Activated T-helper 2 cell treated with anti-CD3 and anti-CD28 coated beads, Interferon-gamma antibody, Interleukin-2, Interleukin-4, amounts not matched to agents 10 μg/mL and 5 μg/mL and 100 μg/mL, durations not matched to agents 14 hours and 24 hours and 36 hours (primary cell): ENCODE data around the gene ABRACL. TPM values are rescaled to one million over a fixed set of nuclear protein-coding genes. Genes with fewer than 3 reads are reported as not detected.
"Not testable (repeated sequence)": the region's sequence is repeated elsewhere in the genome, so short reads cannot be mapped to it uniquely, and the experiment has no call there.

Experiments
- DNase-seq: peaks from one replicate; pipeline ENCODE4 v3.0.0; 2021; ENCODE audit warnings: low spot score
- H3K27ac Mint-ChIP-seq: one replicate; pipeline ENCODE4 v1.8.0; 2021; ENCODE audit warnings: mixed read lengths
- H3K27me3 Mint-ChIP-seq: one replicate; pipeline ENCODE4 v1.8.0; 2021; ENCODE audit warnings: low read depth, mixed read lengths
- H3K36me3 Mint-ChIP-seq: one replicate; pipeline ENCODE4 v1.8.0; 2021; ENCODE audit warnings: low read depth, mixed read lengths
- H3K4me1 Mint-ChIP-seq: one replicate; pipeline ENCODE4 v1.8.0; 2021; ENCODE audit warnings: low read depth, mixed read lengths
- H3K4me3 Mint-ChIP-seq: one replicate; pipeline ENCODE4 v1.8.0; 2021; ENCODE audit warnings: low read depth, mild to moderate bottlenecking, moderate library complexity, mixed read lengths
- H3K9me3 Mint-ChIP-seq: one replicate; pipeline ENCODE4 v1.8.0; 2021; ENCODE audit warnings: mixed read lengths
- intact Hi-C: fragments of 100-400 bp; cut with micrococcal nuclease; formaldehyde crosslinking; loops from one replicate; pipeline ENCODE4 v1.15.1; 2023
- total RNA-seq: library from RNA; stranded (reverse); gene quantifications from 2 replicates; pipeline ENCODE4 v1.2.3, GENCODE V29; 2022

Gene ABRACL
- total RNA-seq, 1 donor from 2014 or later = 161 TPM

DNA sequence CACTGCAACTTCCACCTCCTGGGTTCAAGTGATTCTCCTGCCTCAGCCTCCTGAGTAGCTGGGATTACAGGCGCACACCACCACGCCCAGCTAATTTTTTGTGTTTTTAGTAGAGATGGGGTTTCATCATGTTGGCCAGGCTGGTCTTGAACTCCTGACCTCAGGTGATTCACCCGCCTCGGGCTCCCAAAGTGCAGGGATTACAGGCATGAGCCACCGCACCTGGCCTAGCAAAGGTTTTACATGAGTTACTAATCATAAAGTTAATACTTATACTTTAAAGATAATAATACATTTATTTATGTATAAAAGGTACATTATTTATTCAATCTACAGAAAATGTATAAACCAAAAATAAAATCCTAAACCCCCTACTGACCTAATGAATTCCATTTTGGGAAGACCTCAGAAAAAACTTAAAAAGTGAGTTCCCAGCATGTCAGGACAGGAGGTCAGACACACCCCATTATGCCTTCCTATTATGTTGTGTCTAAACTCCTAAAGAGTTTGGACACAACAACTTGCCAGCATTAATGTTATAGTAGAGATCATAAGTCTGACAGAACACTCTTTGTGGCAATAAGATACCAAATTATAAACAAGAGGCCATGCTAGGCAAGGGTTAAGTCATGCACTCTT lies 21.7 kb downstream of the ABRACL start:
- H3K36me3 Mint-ChIP-seq, H3K27ac Mint-ChIP-seq, H3K9me3 Mint-ChIP-seq, H3K27me3 Mint-ChIP-seq, H3K4me1 Mint-ChIP-seq, DNase-seq, H3K4me3 Mint-ChIP-seq, intact Hi-C loops: not testable (repeated sequence)

DNA sequence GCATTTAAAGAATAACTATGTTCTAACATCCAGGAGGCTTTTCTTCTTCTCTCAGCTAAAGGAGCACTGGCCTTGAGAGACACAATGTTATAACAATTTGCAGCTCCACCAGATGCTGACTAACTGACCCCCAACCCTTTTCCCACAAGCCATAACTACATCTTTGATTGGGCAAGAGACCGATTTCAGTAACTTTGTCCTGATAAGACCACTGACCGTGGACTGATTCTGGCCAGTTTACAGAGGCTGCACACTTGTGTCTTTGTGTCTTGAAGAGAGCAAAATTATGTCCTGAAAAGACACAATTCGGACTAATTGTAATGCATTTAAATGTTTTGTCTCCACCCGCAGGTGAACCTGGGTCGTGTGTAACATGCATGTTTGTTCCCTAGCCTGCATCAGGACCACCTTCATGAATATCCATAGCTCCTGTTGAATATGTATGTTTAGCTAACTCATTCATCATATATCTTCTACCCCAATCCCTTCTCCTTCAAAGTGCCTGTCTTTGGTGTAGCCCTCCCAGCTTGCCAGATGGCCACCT lies 22.3 kb downstream of the ABRACL start:
- no peak for DNase-seq
- Mint-ChIP-seq H3K9me3 (no peaks in the 10 kb centered on the region), H3K4me3 (no peak overlapping the region), H3K27me3 (peaks cover 3% of the 10 kb centered on the region), H3K27ac (no peak overlapping the region), H3K4me1 (peaks cover 2% of the 10 kb centered on the region), H3K36me3 (no peaks in the 10 kb centered on the region)
- intact Hi-C loops = no loop called here

DNA sequence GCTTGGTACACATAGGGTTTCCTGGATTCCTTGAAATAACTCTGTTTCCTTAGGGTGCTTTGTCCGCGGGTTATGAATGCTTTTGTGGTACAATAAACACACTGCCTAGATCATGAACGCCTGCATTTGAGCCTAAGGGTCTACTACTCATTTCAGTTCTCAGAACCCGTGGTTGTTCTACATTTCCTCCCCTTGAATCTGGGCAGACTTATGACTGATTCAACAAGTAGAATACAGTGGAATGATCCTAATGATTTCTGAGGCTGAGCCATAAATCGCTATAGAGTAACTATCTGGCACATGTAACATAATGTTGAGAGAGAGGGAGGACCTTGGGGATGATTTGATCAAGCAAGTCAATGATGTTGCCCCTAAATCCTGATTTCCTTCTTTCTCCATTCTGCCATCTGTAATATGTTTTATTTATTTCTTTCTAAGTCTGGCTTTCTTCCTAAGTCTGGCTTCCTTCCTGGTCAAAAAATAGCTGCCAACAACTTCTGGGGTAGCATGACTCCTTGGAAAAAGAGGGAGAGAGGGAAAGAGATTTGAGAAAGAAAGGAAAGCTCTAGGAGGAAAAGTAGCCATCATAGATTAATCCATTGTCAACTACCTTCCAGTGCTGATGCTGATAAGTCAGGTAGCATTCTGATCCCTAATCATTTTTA lies 23.0 kb downstream of the ABRACL start:
- H3K27me3 Mint-ChIP-seq = peaks cover 3% of the 10 kb centered on the region
- H3K9me3 Mint-ChIP-seq = no peaks in the 10 kb centered on the region
- no peak for DNase-seq
- no peak overlapping the region for H3K27ac Mint-ChIP-seq
- intact Hi-C loops = no loop called here
- H3K4me1 Mint-ChIP-seq = peaks cover 2% of the 10 kb centered on the region
- H3K4me3 Mint-ChIP-seq = no peak overlapping the region
- no peaks in the 10 kb centered on the region for H3K36me3 Mint-ChIP-seq

DNA sequence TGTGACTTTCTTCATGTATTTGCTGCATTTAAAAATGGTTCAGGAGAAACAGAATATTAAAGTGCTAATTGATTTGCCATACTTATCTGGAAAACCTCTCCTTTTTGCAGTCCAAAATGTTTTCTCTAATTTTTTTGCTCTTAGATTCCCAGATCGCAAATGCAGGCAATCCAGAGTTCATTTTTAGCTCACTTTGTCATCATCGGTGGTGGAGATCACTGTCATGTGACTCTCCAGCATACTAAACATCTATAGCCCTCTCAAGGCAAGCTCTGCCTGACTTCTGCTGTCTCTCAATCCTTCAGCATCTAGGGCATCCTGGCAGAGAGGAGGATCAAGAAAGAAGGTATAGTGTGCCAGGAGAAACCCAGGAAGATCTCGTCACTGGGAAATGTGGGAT lies 24.8 kb downstream of the ABRACL start:
- no peak for DNase-seq
- peaks cover 2% of the 10 kb centered on the region for H3K4me1 Mint-ChIP-seq
- no peaks in the 10 kb centered on the region for H3K36me3 Mint-ChIP-seq
- no peak overlapping the region for H3K4me3 Mint-ChIP-seq
- H3K9me3 Mint-ChIP-seq = no peaks in the 10 kb centered on the region
- H3K27me3 Mint-ChIP-seq = peaks cover 3% of the 10 kb centered on the region
- H3K27ac Mint-ChIP-seq = no peak overlapping the region
- intact Hi-C loops = no loop called here

DNA sequence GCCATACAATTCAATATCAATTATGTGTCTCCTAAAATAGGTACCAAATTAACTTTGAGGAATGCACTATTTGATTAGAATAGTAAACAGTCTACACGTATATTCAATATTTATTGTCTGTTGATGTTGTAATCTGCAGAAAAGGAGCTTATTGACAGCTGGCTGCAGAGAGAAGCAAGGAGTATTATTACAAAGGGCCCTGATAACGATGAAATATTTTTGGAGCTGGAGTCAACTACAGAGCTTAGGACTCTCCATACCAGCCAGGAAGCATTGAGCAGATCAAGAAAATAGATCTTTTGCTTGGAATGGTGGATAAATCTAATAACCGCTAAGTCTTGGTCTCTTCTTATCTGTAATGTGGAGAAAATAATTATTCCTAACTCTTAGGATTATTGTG lies 25.5 kb downstream of the ABRACL start:
- H3K27ac Mint-ChIP-seq = no peak overlapping the region
- no peak for DNase-seq
- H3K36me3 Mint-ChIP-seq = no peaks in the 10 kb centered on the region
- H3K9me3 Mint-ChIP-seq = no peaks in the 10 kb centered on the region
- H3K27me3 Mint-ChIP-seq = peaks cover 3% of the 10 kb centered on the region
- H3K4me3 Mint-ChIP-seq = no peak overlapping the region
- H3K4me1 Mint-ChIP-seq = peaks cover 2% of the 10 kb centered on the region
- intact Hi-C loops = no loop called here

DNA sequence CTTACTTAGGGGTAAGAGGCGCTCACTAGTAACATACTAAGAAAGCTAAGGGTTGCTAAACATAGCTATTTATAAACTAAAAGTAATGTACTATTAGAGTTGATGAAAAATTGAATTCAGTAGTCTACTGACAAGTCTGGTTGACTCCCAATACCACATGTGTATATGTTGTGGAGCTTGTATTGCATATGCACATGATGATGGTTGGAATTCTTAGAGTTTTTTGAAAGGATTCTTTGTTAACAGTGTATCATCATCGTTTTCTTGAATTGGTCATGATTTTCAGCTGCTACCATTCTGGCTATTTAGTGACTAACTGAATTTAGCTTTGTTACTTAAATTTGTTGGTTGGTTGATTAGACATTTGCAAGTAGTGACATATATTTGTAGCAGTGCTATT lies 27.2 kb downstream of the ABRACL start:
- Mint-ChIP-seq H3K4me3 (no peak overlapping the region), H3K9me3 (no peaks in the 10 kb centered on the region)

DNA sequence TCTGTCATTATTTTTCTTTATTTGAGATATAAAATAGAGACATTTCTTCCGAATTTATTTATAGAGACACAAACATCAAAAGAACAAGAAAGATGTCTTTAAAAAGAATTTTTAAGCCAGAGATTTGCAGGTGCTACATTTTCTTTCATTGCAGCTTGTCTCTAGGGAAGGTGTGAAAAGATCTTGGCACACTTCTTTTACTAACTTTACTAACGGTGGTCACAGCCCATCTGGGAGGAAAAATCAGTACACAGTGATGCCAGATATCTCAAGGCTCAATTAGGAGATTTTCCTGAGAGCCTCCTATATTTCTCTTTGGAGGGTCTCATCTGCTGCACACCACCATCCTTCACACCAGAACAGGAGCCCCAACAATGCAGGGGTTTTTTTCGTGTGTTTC lies 29.5 kb downstream of the ABRACL start:
- Mint-ChIP-seq H3K9me3 (no peaks in the 10 kb centered on the region), H3K4me1 (peaks cover 4% of the 10 kb centered on the region), H3K4me3 (no peak overlapping the region), H3K27me3 (peaks cover 5% of the 10 kb centered on the region), H3K36me3 (no peaks in the 10 kb centered on the region), H3K27ac (no peak overlapping the region)
- intact Hi-C loops = no loop called here
- no peak for DNase-seq

More for the DNA sequence above, 27.2 kb downstream of the ABRACL start:
- H3K27me3 Mint-ChIP-seq = peaks cover under 1% of the 10 kb centered on the region
- DNase-seq = no peak
- H3K4me1 Mint-ChIP-seq = peaks cover 4% of the 10 kb centered on the region
- intact Hi-C loops = no loop called here
- H3K27ac Mint-ChIP-seq = no peak overlapping the region
- no peaks in the 10 kb centered on the region for H3K36me3 Mint-ChIP-seq

DNA sequence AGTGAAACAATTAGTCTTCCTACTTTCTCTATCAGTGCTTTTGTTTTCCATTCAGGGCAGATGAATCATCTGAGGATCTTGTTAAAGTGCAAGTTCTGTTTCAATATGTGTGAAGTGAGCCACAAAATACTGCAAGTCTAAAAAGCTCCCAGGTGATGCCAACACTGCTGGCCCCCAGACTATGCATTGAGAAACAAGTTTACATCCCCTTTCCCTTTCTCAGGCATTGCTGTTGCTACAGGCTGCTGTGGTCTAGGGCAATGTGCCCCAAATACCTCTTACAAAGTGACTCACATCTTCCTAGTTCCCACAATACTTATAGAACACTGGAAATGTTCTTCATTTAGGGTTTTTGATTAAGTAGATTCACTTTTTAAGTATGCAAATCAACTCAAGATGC lies 31.8 kb downstream of the ABRACL start:
- no peaks in the 10 kb centered on the region for H3K9me3 Mint-ChIP-seq
- intact Hi-C loops = no loop called here
- no peaks in the 10 kb centered on the region for H3K36me3 Mint-ChIP-seq
- DNase-seq = no peak
- H3K27me3 Mint-ChIP-seq = peaks cover 7% of the 10 kb centered on the region
- peaks cover 4% of the 10 kb centered on the region for H3K4me1 Mint-ChIP-seq
- no peak overlapping the region for H3K27ac Mint-ChIP-seq
- H3K4me3 Mint-ChIP-seq = no peak overlapping the region

DNA sequence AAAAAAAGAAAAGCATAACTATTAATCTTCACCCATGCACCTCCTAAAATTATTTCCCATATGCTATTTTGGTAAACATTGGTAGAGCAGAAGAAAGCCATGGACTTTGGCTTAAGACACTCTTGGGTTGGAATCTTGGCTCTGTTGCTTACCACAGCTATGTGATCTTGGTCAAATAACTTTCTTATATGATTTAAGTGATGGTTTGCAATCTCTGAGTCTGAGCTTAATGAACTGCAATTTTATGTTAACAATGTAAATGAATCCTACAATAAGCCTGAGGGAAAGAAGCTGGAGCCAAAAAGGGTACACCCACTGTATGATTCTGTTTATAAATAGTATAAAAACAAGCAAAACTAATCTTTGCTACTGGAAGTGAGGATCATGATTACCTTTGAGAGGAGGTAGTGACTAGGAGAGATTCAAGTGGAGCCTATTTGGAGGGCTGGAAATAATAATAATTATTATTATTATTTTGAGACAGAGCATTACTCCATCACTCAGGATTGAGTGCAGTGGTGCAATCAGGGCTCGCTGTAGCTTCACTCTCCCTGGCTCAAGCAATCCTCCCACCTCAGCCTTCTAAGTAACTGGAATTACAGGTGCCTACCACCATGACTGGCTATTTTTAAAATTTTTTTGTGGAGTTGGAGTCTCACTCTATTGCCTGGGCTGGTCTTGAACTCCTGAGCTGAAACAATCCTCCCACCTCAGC lies 34.5 kb downstream of the ABRACL start:
- H3K27me3 Mint-ChIP-seq = peaks cover 7% of the 10 kb centered on the region
- H3K36me3 Mint-ChIP-seq = no peaks in the 10 kb centered on the region
- no peaks in the 10 kb centered on the region for H3K9me3 Mint-ChIP-seq
- H3K27ac Mint-ChIP-seq = no peak overlapping the region
- intact Hi-C loops = no loop called here
- H3K4me1 Mint-ChIP-seq = peaks cover 4% of the 10 kb centered on the region
- no peak overlapping the region for H3K4me3 Mint-ChIP-seq
- DNase-seq = no peak

DNA sequence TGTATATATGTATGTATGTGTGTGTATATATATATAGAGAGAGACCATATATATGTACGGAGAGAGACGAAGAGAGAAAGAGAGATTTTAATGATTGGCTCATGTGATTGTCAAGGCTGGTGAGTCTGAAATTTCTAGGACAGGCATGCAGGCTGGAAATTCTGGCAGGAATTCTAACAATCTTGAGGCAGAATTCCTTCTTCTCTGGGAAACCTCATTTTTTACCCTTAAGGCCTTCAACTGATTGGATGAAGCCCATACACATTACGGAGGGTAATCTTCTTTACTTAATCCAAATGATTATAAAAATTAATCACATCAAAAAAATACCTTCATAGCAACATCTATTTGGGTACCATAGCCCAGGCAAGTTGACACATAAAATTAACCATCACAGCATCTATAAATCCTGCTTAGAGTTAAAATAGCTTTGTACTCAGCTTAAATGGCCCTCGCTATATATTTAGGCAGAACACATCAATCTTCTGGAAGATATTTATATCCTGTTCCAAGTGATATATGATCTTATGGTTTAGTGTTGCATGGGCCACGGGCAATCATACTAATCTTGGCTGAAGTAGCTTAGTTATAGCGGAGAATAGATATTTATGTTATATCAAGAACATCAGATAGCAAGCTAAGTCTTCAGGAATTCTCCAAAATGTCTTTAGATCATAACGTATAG lies 36.6 kb downstream of the ABRACL start:
- intact Hi-C loops = no loop called here
- DNase-seq = no peak
- Mint-ChIP-seq H3K4me1 (peaks cover 3% of the 10 kb centered on the region), H3K27me3 (peaks cover 7% of the 10 kb centered on the region), H3K4me3 (no peak overlapping the region), H3K9me3 (no peaks in the 10 kb centered on the region), H3K36me3 (no peaks in the 10 kb centered on the region), H3K27ac (no peak overlapping the region)

DNA sequence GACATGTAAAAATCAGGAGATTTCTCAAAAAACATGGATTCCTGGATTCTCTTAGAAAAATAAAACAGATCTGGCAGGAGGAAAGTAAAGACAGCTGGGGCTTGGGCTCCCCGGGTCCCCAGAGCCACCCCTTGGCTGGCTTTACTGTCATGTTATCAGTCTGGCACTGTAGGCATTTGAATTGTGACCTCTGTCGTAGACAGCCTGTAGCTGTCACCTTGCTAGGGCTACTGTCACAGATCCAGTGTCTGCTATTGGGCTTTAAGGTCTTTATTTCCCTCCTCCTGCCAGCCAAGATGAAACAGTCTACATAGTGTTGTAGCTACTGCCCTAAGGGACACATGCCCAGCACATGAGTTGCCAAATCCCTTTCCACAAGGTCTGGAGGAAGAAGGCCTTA lies 37.5 kb downstream of the ABRACL start:
- Mint-ChIP-seq H3K27me3 (peaks cover 7% of the 10 kb centered on the region), H3K36me3 (no peaks in the 10 kb centered on the region), H3K9me3 (no peaks in the 10 kb centered on the region), H3K4me3 (no peak overlapping the region), H3K4me1 (no peaks in the 10 kb centered on the region), H3K27ac (no peak overlapping the region)
- DNase-seq = no peak
- intact Hi-C loops = no loop called here

DNA sequence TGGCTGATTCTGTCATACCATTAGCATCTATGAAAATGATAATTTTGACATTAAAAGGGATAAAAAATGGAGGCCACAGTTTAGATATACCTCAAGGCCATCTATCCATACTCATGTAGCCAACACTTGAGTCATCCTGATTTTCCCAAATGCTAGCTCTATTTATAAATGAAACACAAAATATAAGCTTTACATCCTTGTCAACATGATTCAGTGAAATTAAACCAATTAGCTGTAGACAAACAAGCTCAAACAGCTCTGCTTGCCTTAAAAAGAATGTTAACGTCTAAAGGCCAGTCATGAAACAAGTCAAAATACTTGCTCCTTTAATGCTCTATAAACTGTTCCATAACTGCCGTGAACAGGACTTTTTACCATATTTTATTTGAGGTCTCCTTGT lies 40.3 kb downstream of the ABRACL start:
- no peaks in the 10 kb centered on the region for H3K36me3 Mint-ChIP-seq
- H3K27me3 Mint-ChIP-seq = peaks cover 2% of the 10 kb centered on the region
- H3K9me3 Mint-ChIP-seq = no peaks in the 10 kb centered on the region
- intact Hi-C loops = no loop called here
- H3K4me3 Mint-ChIP-seq = no peak overlapping the region
- no peak for DNase-seq
- no peaks in the 10 kb centered on the region for H3K4me1 Mint-ChIP-seq
- no peak overlapping the region for H3K27ac Mint-ChIP-seq

DNA sequence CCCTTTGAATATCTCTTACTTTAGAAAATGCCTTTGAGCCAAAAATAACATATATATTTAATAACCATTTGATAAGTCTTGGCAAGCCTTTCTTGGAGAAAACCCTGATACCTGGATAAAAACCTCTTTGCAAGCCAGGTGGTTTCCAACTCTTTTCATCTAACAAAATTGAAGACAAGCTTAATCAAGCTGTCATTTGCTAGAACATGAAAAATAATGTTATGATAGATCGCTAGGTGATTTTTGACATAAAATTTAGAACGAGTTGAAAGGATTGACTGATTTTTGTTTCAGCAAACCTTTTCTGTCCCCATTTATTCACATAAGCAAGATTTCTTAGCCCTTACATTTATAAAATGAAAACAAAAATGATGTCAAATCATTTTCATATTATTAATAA lies 44.6 kb downstream of the ABRACL start:
- no peaks in the 10 kb centered on the region for H3K36me3 Mint-ChIP-seq
- H3K27ac Mint-ChIP-seq = no peak overlapping the region
- H3K27me3 Mint-ChIP-seq = peaks cover 2% of the 10 kb centered on the region
- intact Hi-C loops = no loop called here
- no peaks in the 10 kb centered on the region for H3K4me1 Mint-ChIP-seq
- H3K4me3 Mint-ChIP-seq = no peak overlapping the region
- DNase-seq = no peak
- no peaks in the 10 kb centered on the region for H3K9me3 Mint-ChIP-seq
